ENCODE results near the gene EIF3J.
"Not testable (repeated sequence)": the region's sequence is repeated elsewhere in the genome, so short reads cannot be mapped to it uniquely, and the experiment has no call there.

The EIF3J gene

DNA sequence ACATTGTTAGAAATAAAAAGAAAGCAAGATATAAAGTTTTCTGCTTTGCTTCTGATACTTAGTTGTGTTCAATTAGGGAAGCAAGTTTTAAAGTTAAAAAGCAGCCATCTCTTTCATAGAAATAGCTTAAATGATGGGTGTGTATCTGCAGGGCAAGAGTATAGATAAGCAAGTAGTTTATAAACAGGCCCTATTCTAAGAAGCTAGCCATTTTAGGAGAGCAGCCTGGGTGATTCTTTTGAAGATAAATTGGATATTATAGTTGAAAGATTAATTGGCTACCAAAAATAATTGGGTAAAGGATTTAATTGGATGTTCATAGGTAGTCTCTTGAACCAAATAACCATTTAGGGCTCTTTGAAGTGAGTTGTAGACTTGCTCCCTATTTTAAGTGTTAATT, 5.6 kb downstream of the EIF3J start:
- DNase-seq: no peak

DNA sequence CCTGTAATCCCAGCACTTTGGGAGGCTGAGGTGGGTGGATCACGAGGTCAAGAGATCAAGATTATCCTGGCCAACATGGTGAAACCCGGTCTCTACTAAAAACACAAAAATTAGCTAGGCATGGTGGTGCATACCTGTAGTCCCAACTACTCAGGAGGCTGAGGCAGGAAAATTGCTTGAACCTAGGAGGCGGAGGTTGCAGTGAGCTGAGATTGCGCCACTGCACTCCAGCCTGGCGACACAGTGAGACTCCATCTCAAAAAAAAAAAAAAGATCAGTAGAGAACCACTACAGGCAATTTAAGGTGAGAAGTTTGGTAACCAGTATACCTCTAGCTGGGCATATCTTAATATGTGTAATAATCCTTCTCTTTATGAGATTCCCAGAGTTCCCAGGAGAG, 7.8 kb downstream of the EIF3J start:
- DNase-seq: not testable (repeated sequence)

DNA sequence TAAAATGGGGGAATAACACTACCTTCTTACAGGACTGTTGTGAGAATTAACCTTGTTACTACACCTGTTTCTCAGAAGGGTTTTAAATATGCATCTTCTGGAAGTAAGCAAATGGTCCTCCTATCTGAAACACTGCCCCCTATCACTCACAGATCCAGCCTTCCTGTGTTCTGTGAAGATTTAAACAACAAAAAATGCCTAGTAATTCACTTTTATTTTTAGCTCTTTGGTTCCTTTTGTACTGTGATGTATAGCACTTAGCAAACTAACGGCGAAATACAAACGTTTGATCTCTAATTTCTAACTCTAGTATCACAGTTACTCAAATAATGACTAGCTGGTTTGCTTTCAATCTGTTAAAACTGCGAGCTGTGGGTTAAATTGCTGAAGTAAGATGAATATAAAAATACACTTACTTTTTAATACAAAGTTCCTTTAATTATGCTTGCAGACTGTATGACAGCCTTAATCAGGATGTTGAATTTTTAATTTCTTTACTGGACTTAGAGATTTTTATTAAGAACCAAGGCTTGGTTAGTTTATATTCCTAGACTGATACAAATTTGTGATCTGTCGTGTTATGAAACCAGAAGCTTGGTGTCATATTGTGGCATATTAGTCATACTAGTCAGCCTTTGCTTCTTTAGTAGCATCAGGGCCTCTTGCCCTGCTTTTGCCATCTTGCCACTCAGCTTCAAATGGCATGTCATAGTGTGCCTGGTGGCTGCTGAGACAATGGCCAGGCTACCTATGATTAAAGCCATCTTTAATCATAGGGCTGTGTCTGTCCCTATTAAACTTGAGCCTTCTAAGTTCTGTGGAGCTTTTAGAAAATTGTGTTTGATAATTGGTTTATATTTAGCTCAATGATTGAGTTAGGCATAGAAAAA, 9.2 kb downstream of the EIF3J start:
- DNase-seq: no peak

DNA sequence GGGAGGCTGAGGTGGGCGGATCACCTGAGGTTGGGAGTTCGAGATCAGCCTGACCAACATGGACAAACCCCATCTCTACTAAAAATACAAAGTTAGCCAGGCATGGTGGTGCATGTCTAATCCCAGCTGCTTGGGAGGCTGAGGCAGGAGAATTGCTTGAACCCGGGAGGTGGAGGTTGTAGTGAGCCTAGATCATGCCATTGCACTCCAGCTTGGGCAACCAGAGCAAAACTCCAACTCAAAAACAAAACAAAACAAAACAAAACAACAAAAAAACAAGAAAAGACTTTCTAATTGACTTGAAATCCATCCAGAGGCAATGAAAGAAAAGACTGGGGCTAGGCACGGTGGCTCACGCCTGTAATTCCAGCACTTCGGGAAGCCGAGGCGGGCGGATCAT, 12.2 kb downstream of the EIF3J start:
- DNase-seq: not testable (repeated sequence)

DNA sequence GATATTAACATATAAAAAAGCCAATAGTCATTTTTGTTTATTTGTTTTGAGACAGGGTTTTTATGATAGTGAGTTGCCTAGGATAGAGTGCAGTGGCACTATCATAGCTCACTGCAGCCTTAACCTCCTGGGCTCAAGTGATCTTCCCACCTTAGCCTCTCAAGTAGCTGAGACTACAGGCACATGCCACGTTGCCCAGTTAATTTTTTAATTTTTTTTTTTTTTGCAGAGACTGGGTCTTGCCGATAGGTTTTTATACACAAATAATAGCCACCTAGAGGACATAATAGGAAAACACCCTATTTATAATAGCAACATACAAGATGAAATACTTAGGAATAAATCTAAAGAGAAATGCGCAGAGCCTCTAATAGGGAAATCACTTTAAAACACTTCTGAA, 13.3 kb downstream of the EIF3J start:
- no peak for DNase-seq

DNA sequence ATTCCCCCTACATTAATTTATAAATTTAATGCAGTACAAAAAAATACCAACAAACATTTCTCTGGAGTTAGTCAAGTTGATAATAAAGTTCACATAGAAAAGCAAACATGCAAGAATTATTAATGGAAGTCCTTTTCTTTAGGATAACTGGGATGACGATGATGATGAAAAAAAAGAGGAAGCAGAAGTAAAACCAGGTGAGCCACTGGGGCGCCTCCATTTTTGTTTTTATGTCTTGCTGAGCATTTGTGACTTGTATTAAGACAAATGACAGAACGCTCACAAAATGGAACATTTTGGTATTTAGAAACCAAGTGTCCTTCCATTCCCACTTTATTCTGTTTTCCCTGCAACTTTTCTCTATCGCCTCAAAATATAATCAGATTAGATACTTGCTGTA, 13.8 kb downstream of the EIF3J start:
- DNase-seq: no peak

DNA sequence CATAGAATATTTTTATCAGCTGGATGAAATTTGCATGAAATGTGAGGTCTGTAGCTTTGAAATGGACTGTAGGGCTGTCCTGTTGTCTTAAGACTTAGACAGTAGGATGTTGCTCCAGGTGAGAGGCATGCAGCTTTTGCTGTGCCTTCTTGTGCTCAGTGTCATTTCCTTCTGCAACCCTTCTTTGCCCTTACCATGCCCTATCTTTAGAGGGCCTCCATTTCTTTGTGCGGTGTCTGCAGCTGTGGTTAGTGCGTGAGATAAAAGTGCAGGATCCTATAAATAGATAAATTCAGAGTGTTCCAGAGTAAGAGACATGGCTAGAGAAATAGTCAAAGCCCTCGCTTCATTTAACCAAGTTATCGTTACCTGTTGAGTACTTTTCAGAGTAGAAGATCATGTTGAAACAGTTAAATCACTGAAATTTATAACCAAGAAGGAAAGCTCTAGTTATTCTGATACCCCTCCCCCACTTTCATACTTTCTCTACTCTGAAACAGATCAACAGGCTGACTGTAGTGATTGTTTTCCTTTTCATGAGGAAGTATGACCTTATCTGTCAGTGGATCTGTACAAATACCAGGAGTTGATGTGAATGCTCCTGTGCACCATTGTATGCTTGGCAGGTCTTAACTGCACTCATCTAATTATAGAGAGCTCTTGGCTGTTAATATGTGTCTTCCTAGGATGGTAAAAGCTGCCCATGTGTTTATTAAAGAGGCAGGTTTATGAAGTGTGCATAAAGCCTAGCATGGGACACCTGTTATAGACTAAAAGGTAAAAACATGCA, 18.2 kb downstream of the EIF3J start:
- DNase-seq: no peak

DNA sequence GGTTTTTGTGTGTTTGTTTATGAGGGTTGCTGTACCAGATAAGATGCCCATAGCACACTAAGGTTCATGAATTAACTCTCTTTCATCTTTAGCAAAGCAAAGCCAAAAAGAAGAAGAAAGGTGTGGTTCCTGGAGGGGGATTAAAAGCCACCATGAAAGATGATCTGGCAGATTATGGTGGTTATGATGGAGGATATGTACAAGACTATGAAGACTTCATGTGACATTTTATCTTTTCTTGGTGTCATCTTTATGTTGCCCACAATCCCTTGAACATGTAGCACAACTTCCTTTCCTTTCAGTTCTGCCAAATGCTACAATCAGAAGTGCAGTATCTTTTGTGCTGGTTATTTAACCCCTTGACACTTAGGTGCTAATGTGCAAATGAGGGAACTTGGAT, 24.0 kb downstream of the EIF3J start:
- DNase-seq: not testable (repeated sequence)

DNA sequence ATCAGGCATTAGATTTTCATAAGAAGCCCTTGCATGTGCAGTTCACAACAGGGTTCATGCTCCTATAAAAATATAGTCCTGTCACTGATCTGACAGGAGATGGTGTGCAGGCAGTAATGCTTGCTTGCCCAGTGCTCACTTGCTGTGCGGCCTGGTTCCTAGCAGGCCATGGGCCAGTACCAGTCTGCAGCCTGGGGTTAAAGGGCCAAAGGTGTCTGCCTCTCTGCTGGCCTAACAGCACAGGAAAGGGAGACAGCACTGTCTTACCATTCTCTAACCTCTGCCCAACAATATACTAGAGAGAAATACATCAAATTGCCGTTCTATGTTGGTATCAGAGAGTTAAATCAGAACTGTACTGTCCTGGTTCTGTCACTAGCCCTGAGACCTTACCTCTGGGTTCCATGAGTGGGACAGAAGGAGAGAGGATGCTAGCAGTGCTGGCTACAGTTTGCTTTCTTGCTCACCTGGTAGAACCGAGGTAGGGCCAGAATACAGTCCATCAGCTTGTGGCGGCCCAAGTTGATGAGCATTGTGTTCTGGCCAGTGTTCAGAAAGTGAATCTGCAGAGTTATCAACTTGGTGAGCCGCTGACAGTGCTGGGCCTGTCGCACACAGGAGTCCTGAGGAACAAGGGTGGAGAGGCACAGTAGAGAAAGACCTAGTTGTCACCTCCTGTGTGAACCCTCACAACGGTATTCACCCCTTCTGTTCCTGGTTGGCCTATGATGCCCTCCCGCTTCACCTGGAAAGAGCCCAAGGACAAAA, 28.6 kb downstream of the EIF3J start:
- DNase-seq: no peak

DNA sequence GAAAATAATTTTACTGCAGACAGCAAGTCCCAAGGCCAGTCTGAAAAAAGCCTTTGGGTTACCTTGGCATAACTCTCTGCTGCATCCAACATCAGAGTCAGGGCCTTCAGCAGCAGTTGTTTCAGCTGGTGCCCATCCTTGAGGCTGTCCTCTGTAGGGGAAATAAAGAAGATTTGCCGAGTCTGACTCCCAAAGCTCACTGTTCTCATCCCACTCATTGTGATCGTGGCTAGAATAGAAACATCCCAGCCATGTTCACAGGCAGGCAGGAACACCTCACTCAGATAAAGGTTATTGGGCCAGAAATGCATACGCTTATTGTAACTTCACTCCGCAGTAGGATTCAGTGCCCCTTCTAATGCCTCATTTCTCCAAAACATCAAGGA, 29.2 kb downstream of the EIF3J start:
- DNase-seq: no peak

DNA sequence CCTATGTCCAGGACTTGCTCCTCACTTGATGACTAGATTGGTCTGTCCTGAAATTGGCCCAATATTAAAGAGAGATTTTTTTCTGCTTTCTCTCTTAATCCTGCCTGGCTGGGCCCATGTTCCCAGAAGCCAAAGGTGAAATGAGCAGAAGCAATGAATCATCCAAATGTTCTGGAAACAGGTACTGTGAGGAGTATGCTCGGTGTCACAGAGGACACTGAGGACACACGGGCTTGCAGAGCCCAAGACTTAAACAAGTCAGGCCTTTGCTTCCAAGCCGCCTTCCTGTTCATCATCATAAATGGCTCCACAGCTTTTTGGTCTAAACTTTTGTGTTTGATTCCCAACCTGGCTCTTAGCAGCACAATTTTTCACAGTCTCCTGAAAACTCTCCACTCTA, 31.4 kb downstream of the EIF3J start:
- no peak for DNase-seq

DNA sequence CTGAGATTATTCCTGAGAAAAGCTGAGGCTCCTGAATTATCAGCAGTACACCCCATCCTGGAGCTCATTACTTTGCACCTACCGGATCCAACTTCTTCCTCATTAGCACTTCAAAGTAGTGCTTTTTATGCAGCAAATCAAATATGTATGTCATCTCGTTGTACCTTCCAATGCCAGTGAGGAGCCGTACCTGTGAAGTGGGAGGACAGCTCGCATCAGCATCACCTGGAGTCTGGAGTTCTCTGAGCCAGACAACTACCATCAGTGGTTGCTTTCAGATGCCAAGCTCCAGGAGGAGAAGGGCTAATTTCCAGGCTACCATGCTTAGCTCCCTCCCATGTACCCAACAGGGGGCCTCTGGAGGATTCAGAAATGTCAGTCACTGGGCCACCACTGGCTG, 32.4 kb downstream of the EIF3J start:
- DNase-seq: no peak

DNA sequence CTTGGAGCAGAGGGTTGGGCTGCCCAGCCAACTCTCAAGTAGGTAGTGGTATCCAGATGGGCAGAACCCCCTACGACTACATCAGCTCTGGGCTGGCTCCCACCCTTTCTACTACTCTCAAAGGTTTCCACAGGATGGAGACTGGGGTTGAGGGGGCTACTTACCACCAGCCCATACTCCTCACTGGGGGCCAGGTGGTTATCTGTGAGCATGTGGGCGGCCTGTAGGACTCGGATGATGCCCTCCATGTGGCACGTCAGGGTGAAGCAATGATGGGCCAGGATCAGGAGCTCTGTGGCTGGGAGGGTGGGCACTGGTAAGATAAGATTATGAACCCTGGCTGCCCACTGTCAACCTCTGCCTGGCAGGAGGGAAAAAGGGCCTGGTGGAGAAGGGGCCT, 33.4 kb downstream of the EIF3J start:
- DNase-seq: no peak

DNA sequence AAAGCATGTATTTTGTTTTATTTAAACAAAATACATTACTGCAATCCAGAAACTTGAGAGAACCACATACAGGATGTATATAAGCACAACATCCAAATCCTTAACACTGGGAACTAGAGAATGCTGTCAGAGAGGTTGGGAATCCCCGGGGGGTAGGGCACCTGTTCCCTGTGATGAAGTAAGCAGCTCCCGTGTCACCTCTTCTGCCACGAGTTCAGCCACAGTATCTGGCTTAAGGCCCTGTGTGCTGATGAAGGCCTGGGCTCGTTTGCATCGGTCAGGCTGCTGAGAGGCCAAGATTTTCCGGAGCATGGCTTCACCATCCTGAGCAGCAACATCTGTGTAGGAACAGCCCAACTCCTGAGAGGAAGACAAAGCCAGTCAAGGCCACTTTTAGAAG, 36.4 kb downstream of the EIF3J start:
- no peak for DNase-seq

DNA sequence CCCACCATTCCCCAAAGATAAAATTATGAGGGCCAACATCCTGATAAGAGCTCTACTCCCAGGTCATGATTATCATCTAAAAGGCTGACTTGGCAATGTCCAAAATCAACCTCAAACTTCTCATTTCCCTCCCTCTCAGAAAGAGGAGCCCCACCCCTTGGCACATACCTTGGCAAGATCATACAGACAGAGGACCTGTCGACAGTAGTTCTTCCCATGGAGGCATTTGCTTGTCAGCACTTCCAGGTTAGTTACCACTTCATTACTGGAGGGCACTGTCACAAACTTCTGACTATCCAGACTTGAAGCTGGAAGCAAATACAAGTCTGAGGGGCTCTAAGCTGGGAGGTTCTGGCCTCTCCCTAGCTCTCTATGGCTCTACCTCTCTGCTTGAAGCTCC, 37.8 kb downstream of the EIF3J start:
- no peak for DNase-seq

DNA sequence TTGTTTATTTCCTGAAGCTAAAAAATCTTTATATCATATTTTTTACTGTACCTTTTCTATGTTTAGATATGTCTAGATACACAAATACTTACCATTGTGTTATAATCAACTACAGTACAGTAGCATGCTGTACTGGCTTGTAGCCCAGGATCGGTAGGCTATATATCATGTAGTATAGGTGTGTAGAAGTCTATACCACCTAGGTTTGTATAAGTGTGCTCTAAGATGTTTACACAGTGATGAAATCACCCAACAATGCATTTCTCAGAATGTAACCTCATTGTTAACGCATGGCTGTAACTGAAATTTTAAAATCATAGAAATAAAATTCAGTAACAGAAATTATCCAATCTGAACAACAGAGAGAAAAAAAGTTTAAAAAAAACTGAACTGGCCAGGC, 43.2 kb downstream of the EIF3J start:
- DNase-seq: no peak

DNA sequence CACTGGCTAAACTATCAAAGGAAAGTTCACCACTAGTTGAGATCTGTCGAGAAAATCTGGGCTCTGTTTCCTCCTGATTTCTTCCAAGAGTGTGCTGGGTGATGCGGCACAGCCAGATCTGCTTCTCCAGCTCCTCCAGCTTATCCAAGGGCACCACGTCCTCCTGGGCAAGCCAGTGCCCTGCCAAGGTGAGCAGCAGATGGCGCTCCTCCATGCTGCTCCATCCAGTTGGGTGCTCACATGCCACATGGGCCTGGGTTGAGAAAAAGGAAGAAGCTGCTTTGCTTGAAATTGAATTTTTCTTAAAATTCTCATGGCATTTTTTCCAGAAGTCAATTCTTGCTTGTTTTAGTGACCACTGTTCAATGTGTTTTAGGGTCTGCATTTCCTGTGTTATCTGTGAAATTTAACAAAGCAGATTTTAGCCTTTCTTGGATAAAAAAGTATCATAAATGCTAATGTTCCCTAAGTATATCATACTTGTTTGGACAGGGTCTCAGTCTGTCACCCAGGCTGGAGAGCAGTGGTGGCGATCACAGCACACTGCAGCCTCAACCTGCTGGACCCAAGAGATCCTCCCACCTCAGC, 47.3 kb downstream of the EIF3J start:
- DNase-seq: no peak

DNA sequence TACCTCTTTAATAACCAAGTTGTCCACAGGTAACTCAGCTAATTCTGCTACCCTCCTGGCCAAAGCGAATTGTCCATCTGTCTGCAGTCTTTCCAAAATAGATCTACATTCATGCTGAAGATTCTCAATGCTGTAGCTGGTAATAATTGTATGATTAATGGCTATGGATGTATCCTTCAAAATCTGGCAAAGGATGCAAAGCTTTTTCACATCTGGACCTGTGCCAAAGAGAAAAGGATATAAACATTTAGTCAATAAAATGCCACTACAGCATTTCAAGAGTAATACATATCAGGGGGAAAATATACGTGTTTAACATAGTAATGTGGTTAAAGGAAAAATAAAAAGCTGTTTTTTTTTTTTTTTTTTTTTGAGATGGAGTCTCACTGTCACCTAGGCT, 48.7 kb downstream of the EIF3J start:
- no peak for DNase-seq

DNA sequence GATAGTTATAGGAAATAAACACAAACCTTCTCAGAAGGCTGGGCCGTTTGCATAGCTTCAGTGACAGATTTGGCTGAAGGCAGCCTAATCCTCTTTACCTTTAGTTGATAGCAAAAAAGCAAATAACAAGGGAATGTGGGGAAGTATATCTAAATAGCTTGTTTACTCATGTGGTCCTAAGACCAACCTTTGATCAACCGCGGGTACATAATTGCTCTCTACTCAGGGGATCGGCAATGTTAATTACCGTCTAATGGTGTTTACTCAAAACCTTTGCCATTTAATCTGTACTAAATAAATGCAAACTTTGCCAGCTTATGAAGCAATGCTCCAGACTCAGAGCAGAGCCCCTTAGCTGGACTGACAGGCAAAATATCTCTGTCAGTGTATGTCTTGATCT, 51.6 kb downstream of the EIF3J start:
- DNase-seq: no peak

DNA sequence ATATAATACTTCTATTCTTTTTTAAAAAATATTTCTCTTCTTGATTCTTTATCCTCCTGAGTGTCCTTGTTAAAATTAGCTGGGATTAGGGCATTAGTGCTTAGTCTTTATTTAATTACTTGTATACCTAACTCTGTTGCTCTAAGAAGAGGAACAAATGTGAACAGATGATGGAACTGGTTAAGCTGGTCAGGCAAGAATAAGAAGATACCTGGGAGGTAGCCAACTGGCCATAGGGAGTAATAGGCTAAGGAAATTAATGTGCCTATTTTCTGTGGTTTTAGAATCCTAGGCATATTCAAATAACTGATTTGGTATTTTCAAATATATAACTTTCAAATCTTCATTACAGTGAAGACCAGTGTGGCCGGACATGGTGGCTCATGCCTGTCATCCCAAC, 54.4 kb downstream of the EIF3J start:
- no peak for DNase-seq

DNA sequence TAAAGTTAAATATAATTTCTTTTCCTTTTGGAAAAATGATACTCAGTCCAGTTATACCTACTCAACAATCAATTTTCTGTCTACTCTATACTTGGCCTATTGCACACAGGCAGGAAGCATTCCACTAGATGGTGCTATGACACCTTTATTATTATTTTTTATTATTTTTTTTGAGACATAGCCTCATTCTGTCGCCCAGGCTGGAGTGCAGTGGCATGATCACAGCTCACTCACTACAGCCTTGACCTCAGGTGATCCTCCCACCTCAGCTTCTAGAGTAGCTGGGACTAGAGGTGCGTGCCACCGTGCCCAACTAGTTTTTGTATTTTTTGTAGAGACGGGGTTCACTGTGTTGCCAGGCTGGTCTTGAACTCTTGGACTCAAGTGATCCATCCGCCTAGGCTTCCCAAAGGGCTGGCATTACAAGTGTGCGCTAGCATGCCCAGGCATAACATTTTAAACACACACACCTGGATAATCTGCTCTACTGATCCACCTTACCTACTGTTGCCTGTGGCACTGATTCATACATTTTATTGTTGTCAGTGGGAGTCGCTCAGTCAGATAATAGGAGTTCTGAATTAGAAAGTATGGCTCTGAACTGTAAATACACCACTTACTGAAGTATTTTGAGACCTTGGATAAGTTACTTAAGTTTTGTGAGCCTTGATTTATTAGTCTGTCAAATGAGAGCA, 56.2 kb downstream of the EIF3J start:
- no peak for DNase-seq

DNA sequence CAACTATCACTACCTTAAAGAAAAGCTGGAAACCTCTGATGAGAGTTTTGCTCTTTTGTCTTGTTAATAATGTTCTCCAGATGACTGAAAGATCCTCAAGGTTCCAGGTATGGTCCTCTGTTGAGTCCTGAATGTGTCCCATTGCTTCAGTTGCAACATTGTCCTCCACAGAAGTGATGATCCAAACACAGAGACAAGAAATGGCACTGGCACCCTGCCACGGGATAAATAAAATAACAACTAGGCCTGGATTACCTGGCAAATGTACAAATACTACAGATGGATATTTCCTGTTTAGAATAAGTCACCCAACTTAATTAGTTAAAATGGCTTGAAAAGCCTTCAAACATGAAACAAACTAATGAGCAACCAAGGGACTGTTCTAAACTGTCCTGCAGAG, 58.3 kb downstream of the EIF3J start:
- DNase-seq: no peak
